Activated CD8-positive, alpha-beta memory T cell treated with anti-CD3 and anti-CD28 coated beads for 36 hours (primary cell): Measurements from ENCODE around the gene IMPA2. TPM values are rescaled to one million over a fixed set of nuclear protein-coding genes. Genes with fewer than 3 reads are reported as not detected.

Source experiments
- CTCF ChIA-PET: fragments of 350-600 bp; sonication (Branson Sonifier 250); formaldehyde crosslinking; loops from one replicate; lab custom pipeline; 2021; ENCODE audit warnings: antibody characterized with exemption; lab: Charles Lee
- POLR2A ChIA-PET: fragments of 350-600 bp; sonication (Branson Sonifier 250); formaldehyde crosslinking; loops from one replicate; lab custom pipeline; 2021; ENCODE audit warnings: antibody characterized with exemption; lab: Charles Lee
- total RNA-seq, 2 experiments: library from RNA; stranded (reverse); gene quantifications; one replicate each; pipeline ENCODE4 v1.2.3, GENCODE V29; 2021

Gene IMPA2
- total RNA-seq, 2 experiments from 2014 or later: 17.4 to 19.5 TPM

DNA sequence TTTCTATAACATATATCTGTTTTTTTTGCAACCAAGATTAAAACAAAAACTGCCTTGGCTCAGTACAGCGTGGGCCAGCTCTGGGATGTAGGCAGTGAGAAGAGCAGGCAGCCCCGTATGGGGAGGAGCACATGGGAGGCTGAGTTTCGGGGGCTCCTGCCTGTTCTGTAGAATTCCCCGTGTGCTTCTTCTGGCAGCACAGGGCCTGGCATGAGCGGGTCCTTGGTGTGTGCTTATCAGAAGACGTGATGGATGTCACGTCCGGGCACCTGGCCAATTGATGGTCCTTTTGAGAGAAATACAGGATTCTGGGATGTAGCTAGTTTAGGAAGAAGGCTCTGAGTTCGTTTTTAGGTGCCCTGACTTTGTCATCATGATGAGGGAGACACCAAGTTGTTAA, 16.2 kb downstream of the IMPA2 start:
- CTCF ChIA-PET: interaction anchor here (0.6 to 7.8 kb wide), 3 partner anchors 44 to 59 kb away, joined by 5 to 59 read pairs (median 16); no protein-coding TSS in a partner anchor

DNA sequence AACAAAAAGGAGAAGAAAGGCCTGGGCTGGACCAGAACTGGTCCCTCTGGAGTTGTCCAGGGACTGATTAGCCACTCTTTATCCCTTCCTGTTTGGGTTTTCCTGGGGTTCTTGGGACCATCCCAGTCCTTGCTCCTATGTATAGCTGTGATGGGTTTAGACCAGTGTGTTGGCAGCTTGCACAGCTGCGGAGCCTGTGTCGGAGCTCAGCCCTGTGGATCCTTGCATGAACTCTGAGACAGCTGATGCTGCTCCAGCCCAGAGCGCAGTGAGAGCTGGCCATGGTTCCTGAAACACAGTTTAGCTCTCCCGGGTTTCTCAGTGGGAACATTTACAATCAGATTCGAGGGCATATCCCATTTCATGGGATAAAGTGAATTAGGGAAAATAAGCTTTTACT, 16.9 kb downstream of the IMPA2 start:
- ChIA-PET CTCF (interaction anchor here (7.8 kb wide), 1 partner anchor 60 kb away, joined by 59 read pairs; no protein-coding TSS in a partner anchor), POLR2A (no interaction called here)

More for the DNA sequence above, 16.2 kb downstream of the IMPA2 start:
- POLR2A ChIA-PET: no interaction called here

DNA sequence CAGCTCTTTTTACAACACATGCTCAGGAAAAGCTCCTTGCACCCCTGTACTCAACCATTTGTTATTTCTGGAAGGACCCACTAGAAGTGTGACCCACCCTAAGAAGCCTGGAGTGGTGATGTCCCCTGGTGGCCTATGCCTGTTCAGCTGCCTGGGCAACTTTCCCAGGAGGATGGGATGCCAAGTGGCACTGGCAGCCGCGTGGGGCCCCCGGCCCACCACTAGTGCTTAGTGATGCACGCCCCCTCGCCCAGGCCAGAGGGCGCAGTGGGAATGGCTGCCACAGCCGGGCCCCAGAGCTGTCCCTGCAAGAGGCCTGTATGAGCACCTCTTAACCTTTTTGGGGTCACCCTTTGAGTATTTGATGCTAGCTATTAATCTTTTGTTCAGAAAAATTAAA, 18.1 kb downstream of the IMPA2 start:
- POLR2A ChIA-PET: no interaction called here

DNA sequence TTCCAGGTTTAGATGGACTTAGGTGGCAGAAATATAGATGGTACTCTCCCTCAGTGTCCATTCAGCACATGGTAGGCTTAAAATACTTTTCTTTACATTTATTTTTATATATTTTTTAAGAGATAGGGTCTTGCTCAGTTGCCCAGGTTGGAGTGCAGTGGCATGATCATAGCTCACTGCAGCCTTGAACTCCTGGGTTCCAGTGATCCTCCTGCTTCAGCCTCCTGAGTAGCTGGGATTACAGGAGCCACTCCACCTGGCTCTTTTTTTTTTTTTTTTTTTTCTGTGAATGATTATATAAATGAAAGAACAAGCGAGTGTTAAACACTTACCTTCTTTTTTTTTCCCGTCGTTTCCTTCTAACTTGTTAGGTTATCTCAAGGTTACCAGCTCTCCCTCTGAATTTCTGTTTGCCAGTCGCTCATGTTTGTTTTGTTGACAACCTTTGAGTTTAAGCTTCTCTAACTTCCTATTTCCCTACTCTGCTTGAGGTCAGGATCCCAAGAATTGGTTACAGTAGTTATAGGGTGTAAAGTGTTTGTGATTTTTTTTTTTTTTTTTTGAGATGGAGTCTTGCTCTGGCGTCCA, 18.9 kb downstream of the IMPA2 start:
- ChIA-PET CTCF (interaction anchor here (0.6 to 7.8 kb wide), 3 partner anchors 38 to 268 kb away, joined by 3 to 59 read pairs (median 4); no protein-coding TSS in a partner anchor), POLR2A (interaction anchor here (0.7 kb wide), 1 partner anchor 118 kb away, joined by 6 read pairs; no protein-coding TSS in a partner anchor)

More for the DNA sequence above, 18.1 kb downstream of the IMPA2 start:
- CTCF ChIA-PET: interaction anchor here (1.3 to 7.8 kb wide), 2 partner anchors 38 to 61 kb away, joined by 4 to 59 read pairs; no protein-coding TSS in a partner anchor

DNA sequence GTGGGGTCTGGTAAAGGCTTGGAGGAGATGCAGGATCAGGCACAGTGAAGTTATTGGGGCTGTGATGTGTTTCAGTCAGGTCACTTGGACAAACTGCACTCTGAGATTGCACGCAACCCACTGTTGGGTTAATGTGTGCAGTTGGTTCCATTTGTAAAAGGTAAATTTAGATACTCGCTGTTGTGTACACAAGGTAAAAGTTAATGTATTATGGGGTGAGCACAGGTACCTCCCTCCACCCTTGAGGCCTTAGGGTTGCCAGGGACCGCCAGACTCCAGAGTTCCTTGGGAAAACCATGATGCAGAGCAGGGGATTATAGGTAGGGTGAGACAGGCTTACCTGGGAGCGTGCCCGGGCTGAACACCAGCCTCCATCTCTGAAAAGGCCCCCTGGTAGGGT, 20.1 kb downstream of the IMPA2 start:
- CTCF ChIA-PET: interaction anchor here (0.7 kb wide), 1 partner anchor 37 kb away, joined by 3 read pairs; no protein-coding TSS in a partner anchor
- POLR2A ChIA-PET: no interaction called here

DNA sequence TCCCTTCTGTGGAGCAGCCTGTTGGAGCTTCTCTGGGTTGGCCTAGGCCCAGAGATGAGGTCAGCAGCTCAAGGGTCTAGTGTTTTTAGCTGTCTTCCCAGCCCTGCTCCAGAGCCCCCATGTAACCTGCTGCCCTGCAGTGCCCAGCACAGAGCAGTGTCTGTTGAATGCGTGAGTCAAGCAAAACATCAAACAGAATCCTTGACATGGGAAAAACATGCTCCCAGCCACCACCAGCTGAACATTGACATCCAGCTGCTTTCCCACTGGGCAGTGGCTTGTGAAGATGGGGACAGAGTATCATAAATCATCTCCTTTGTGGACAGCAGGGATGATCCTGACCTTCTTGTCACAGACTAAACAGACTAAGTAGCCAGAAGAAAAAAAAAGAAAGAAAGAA, 22.6 kb downstream of the IMPA2 start:
- CTCF ChIA-PET: interaction anchor here (0.8 to 1.2 kb wide), 2 partner anchors 8 to 66 kb away, joined by 3 read pairs; no protein-coding TSS in a partner anchor
- POLR2A ChIA-PET: no interaction called here

DNA sequence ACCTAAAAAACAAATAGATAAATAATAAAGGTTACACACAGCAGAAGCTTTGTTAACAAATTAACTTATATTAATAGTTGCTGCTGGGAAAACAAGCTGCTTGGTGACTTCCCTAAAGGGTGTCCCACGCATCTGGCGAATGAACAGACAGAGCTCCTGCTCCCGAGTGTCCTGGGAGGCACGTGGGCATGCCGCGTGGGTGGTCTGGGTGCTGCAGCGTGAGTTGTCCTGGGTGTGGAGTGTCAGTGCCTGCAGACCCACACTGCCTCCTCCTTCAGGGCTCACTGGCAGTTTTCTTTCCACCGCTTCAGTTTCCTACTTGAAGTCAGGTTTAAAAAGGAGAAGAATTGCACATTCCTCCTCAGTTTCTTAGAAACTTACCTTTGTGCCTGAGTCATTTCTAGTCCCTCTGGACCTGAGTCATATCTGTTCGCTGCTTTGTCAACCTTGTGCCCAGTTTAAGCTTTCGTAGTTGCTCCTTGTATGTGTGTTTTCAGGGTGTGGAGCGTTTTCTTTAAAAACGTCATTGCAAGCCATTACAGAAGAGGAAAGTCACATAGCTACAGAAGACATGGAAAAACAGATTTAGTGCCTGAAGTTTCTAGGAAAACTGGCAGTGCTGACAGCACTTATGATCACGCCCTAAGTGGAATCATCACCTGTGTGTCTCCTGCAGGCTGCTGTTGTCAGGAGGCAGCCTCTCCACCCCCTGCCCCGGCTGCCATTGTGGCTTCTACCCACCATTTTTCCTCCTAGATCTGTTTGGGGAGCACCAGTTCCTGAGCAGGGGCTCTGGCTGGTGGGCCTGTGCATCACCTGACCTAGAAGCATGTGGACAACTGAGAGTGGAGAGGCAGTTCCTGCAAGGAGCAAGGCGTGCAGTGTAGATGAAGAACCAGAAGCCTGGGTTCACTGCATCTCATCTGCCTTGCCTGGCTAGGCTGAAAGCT, 24.5 kb downstream of the IMPA2 start:
- ChIA-PET CTCF (no interaction called here), POLR2A (no interaction called here)

DNA sequence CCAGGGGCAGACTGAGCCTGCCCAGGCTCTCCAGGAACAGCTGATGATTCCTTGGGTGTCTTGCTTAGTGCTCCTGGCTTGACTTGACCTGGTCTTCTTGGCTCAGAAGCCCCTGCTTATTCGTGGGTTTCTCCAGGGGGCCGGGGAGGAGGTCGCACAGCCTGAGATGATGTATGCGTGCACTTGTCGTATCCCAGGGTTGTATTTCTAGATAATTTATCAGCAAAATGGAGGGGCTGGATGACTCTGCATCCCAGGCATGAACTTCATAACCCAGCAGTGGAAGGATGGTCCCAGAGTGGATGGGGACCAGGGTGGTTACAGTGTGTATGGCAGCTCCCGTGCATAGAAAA, 25.2 kb downstream of the IMPA2 start:
- CTCF ChIA-PET: no interaction called here
- POLR2A ChIA-PET: no interaction called here

DNA sequence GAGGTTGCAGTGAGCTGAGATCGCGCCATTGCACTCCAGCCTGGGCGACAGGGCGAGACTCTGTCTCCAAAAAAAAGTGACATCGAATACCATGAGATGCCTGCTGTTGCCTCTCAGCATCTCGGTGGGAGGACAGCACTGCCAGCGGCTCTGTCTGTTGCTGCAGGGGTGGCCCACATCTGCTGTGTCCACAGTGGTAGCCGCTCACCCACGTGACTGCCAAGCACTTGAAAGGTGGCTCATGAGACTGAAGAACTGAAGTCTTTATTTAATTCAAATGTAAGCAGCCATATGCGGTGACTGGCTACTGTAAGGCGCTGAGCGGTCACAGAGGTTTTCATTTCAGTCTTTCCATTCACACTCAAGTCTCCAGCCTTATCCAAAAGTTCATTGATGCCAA, 25.8 kb downstream of the IMPA2 start:
- ChIA-PET POLR2A (no interaction called here), CTCF (no interaction called here)

DNA sequence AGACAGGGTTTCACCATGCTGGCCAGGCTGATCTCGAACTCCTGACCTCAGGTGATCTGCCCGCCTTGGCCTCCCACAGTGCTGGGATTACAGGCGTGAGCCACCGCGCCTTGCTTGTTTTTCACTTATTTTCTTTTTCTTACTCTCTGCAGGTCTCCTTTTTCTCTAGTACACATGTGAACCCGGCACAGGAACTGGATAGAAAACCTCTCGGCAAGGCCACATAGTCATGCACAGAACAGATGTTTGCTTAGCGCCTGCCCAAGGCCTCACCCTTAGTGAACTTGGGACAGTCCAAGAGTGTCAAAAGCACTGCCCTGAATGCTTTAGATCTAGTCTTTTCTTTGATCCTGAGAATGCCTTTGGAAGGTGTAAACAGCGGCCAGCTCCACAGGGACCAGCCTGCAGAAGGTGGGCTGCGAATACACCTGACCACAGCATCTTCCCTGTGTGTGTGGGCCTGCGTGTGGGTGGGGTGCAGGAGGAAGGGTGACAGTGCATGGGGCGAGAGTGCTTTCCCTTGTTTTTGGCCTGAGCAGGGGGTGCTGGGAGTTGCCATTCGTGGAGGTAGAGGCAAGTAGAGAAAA, 27.0 kb downstream of the IMPA2 start:
- ChIA-PET CTCF (interaction anchor here (1.6 kb wide), 1 partner anchor 275 kb away, joined by 4 read pairs; no protein-coding TSS in a partner anchor), POLR2A (no interaction called here)

DNA sequence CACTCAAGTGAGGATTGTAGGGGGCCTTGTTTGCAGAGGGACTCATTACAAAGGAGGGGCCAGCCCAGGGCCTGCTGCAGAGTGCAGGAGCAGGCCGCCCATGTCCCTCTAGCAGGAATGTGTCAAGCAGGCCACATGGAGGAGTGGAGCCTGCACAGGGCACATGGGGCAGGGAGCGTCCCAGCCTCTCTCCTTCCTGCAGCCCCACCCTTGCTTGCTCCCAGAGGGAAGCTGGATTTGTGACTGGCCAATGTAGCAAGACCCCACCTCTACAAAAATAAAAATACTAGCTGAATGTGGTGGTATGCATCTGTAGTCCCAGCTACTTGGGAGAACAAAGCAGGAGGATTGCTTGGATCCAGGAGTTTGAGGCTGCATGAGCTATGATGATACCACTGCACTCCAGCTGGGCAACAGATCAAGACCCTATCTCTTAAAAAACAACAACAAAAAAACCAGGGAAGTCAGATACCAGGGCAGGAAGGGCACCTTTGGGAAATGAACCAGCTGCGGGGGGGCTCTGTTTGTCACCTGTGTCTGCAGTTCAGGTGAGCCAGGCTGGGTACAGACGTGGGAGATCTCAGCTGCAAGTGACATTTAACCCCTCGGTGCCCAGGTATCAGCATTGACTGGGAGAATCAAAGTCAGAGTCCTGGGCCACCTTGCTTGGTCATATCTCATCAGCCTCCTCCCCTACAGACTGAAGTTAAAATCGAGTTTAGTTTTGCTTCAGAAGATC, 27.7 kb downstream of the IMPA2 start:
- CTCF ChIA-PET: interaction anchor here (1.6 kb wide), 1 partner anchor 276 kb away, joined by 4 read pairs; no protein-coding TSS in a partner anchor
- POLR2A ChIA-PET: no interaction called here

DNA sequence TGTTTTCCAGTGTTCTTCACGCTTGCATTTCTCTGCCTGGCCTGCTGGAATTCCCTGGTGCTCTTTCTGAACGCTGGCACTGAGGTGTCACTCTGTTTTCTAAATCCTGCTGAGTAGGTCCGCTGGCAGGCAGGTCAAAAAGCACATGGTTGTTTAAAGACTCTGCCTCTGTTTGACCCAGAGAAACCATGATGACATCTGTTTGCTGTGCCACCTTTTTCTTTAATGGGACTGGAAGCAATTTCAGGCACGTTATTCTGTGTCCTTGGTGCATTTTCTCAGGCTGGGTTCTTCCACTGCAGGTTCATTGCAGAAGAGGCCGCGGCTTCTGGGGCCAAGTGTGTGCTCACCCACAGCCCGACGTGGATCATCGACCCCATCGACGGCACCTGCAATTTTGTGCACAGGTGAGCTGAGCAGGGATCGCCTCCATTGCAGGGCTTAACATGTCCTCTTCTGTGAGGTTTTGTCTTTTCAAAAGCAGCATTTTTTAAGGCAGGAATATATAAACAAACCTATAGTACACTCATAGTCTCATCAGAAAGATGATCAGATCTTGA, 28.4 kb downstream of the IMPA2 start:
- CTCF ChIA-PET: interaction anchor here (1.6 kb wide), 1 partner anchor 277 kb away, joined by 4 read pairs; no protein-coding TSS in a partner anchor
- POLR2A ChIA-PET: no interaction called here

DNA sequence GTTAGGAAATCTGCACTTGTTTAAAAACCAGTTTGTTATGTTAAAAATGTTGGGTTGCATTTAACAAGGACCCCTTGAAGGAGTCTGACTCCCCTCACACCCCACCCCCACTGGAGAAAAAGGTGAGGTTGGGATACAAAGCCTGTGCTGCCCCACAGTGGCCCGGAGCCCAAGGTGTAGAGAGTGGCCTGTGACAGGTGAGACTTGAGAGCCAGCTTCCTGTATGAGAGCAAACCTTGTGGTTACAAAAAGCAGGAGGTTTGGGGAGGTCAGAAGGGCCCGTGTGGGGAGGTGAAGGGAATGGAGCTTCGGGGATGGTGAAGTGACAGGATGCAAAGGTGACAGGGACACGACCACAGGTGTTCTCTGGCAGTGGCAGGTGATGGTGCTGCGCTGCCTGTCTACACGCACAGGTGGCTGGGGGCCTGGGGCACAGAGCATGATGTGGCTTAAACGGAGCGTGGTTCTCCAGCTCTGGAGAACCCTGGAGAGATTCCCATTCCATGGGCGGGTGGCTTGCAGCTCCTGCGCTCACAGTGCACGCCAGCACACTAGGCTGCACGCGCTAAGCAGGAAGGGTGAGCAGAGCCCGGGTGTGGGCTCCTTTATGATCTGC, 29.0 kb downstream of the IMPA2 start:
- POLR2A ChIA-PET: no interaction called here
- CTCF ChIA-PET: no interaction called here

DNA sequence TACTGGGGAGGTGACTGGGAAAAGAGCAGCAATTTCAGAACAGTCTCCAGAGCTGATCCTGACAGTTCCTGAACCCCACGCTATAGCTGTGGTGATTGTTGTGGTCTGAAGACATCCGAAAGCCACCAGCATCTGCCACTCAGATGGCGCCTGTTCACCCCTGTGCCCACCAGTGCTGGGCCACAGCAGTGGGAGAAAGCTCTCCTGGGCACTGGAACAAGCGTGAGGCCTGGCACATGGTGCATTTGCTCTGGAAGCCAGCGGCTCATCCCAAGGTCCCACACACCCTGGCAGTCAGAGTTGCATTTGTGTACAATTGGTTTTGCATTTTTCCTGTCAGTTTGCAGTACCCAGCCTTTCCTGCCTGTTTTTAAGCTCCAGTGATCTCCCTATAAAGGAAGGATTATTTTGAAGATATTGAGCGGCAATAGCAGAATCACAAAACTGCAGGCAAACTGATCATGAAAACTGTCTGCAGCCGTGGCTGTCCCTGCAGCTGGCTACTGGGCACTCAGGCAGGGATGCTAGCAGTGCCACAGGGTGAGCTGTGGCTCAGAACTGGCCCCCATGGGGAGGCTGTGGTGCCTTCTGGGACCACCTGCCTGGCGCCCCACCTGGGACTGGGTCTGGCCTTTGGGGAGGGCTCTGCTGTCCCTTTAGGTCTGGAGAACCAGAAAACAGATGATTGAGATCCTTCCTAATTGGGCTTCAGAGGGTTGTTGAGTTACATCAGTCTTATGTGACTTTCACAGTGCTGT, 30.1 kb downstream of the IMPA2 start:
- ChIA-PET CTCF (interaction anchor here (1.9 kb wide), 1 partner anchor 74 kb away, joined by 5 read pairs; no protein-coding TSS in a partner anchor), POLR2A (no interaction called here)

DNA sequence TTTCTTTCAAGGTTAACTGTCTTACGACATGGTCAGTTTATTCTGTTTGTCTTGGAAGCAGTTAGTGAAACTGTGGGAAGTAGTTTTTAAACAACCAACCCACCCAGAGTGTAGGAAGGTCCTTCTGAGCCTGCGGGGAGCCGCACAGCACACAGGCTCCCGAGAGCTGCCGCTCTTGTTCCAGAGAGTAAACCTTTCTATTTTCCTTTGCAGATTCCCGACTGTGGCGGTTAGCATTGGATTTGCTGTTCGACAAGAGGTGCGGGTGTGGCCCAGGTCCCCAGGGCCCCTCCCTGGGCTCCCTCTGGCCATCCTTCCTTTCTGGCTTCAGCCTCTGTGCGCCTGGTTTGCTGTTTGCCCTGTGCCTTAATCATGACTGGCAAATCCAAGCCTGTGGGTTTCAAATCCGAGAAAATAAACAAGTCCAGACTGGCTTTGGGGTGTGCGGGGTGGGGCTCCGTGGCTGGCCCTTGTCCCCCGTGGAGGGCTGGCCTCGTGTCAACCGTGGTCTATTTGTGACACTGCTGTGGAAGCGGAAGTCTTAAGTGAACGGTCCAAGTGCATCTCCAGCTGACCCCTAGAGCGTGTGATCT, 30.7 kb downstream of the IMPA2 start:
- CTCF ChIA-PET: interaction anchor here (1.9 kb wide), 1 partner anchor 75 kb away, joined by 5 read pairs; no protein-coding TSS in a partner anchor

DNA sequence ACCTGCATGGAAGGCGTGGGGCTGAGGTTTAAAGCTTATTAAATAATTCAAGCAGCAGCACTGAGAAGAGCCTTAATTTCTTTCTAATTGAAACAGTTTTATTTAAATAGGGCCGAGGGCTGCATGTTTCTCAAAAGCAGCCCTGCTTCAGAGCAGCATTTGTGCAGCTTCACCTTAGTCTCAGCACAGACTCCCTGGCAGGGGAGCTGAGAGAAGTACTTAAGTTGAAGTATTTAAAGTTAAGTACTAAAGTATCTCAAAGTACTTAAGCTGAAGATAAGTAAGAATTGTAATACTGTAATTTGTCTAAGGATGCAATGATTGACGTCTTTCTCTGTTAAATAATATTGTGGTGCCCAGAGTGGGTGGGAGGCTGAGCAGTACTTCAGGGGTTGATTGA, 31.4 kb downstream of the IMPA2 start:
- CTCF ChIA-PET: interaction anchor here (1.9 kb wide), 1 partner anchor 75 kb away, joined by 5 read pairs; no protein-coding TSS in a partner anchor
- POLR2A ChIA-PET: no interaction called here

More for the DNA sequence above, 30.7 kb downstream of the IMPA2 start:
- POLR2A ChIA-PET: no interaction called here
